ENCODE data around the gene PIGN. TPM values are rescaled to one million over a fixed set of nuclear protein-coding genes. Genes with fewer than 3 reads are reported as not detected.

Gene PIGN
- polyA plus RNA-seq, 2 donors, result 10.5 to 13.7 TPM

- H3K27me3 ChIP-seq (ENCODE audit: control insufficient read depth in 1 of 2, insufficient read depth in 2 of 2, low read length in 2 of 2), result no peaks in the 10 kb centered on the region
- H3K36me3 ChIP-seq (ENCODE audit: control insufficient read depth in 2 of 2, insufficient read depth in 2 of 2, low read length in 1 of 2), result no peaks in the 10 kb centered on the region
- H3K27ac ChIP-seq (ENCODE audit: low read depth in 2 of 2, low read length in 1 of 2), result no peak overlapping the region
- WGBS, 2 donors, result 79 to 90% methylated on average over 1 of the region's 1 CpG
- H3K4me3 ChIP-seq (ENCODE audit: low read depth in 1 of 2, low read length in 2 of 2), result no peak overlapping the region
- no peaks in the 10 kb centered on the region for H3K4me1 ChIP-seq (ENCODE audit: control insufficient read depth in 2 of 2, insufficient read depth in 2 of 2, low read length in 1 of 2)
- H3K9me3 ChIP-seq (ENCODE audit: control insufficient read depth in 2 of 2, insufficient read depth in 1 of 2, low read depth in 1 of 2, low read length in 1 of 2), result no peaks in the 10 kb centered on the region
These were observed 84.6 kb downstream of the PIGN start for GRCh38 chr18:62102221-62102620.

- Histone ChIP-seq H3K27me3 (ENCODE audit: control insufficient read depth in 1 of 2, insufficient read depth in 2 of 2, low read length in 2 of 2) (no peaks in the 10 kb centered on the region), H3K27ac (ENCODE audit: low read depth in 2 of 2, low read length in 1 of 2) (no peak overlapping the region), H3K9me3 (ENCODE audit: control insufficient read depth in 2 of 2, insufficient read depth in 1 of 2, low read depth in 1 of 2, low read length in 1 of 2) (no peaks in the 10 kb centered on the region), H3K36me3 (ENCODE audit: control insufficient read depth in 2 of 2, insufficient read depth in 2 of 2, low read length in 1 of 2) (no peaks in the 10 kb centered on the region), H3K4me3 (ENCODE audit: low read depth in 1 of 2, low read length in 2 of 2) (no peak overlapping the region), H3K4me1 (ENCODE audit: control insufficient read depth in 2 of 2, insufficient read depth in 2 of 2, low read length in 1 of 2) (no peaks in the 10 kb centered on the region)
- 73 to 75% methylated on average over 1 of the region's 1 CpG for WGBS, 2 donors
These were observed 85.5 kb downstream of the PIGN start for GRCh38 chr18:62101321-62101721.

- WGBS, 2 donors, result 95 to 96% methylated on average over 4 of the region's 4 CpGs
- H3K27me3 ChIP-seq (ENCODE audit: control insufficient read depth in 1 of 2, insufficient read depth in 2 of 2, low read length in 2 of 2), result no peaks in the 10 kb centered on the region
- no peaks in the 10 kb centered on the region for H3K4me1 ChIP-seq (ENCODE audit: control insufficient read depth in 2 of 2, insufficient read depth in 2 of 2, low read length in 1 of 2)
- no peak overlapping the region for H3K27ac ChIP-seq (ENCODE audit: low read depth in 2 of 2, low read length in 1 of 2)
- H3K36me3 ChIP-seq (ENCODE audit: control insufficient read depth in 2 of 2, insufficient read depth in 2 of 2, low read length in 1 of 2), result no peaks in the 10 kb centered on the region
- no peak overlapping the region for H3K4me3 ChIP-seq (ENCODE audit: low read depth in 1 of 2, low read length in 2 of 2)
- no peaks in the 10 kb centered on the region for H3K9me3 ChIP-seq (ENCODE audit: control insufficient read depth in 2 of 2, insufficient read depth in 1 of 2, low read depth in 1 of 2, low read length in 1 of 2)
These were observed 87.9 kb downstream of the PIGN start for GRCh38 chr18:62098960-62099359.

- no peaks in the 10 kb centered on the region for H3K36me3 ChIP-seq (ENCODE audit: control insufficient read depth in 2 of 2, insufficient read depth in 2 of 2, low read length in 1 of 2)
- no peak overlapping the region for H3K4me3 ChIP-seq (ENCODE audit: low read depth in 1 of 2, low read length in 2 of 2)
- H3K27ac ChIP-seq (ENCODE audit: low read depth in 2 of 2, low read length in 1 of 2), result no peak overlapping the region
- H3K9me3 ChIP-seq (ENCODE audit: control insufficient read depth in 2 of 2, insufficient read depth in 1 of 2, low read depth in 1 of 2, low read length in 1 of 2), result no peaks in the 10 kb centered on the region
- H3K27me3 ChIP-seq (ENCODE audit: control insufficient read depth in 1 of 2, insufficient read depth in 2 of 2, low read length in 2 of 2), result no peaks in the 10 kb centered on the region
- no peaks in the 10 kb centered on the region for H3K4me1 ChIP-seq (ENCODE audit: control insufficient read depth in 2 of 2, insufficient read depth in 2 of 2, low read length in 1 of 2)
- WGBS, 2 donors, result 91 to 96% methylated on average over 4 of the region's 4 CpGs
These were observed 89.2 kb downstream of the PIGN start for GRCh38 chr18:62097698-62098097.

GRCh38 chr18:62091487-62092120, 95.3 kb downstream of the PIGN start:
- 81 to 88% methylated on average over 5 of the region's 5 CpGs for WGBS, 2 donors
- no peaks in the 10 kb centered on the region for H3K4me1 ChIP-seq (ENCODE audit: control insufficient read depth in 2 of 2, insufficient read depth in 2 of 2, low read length in 1 of 2)
- H3K9me3 ChIP-seq (ENCODE audit: control insufficient read depth in 2 of 2, insufficient read depth in 1 of 2, low read depth in 1 of 2, low read length in 1 of 2), result no peaks in the 10 kb centered on the region
- H3K27ac ChIP-seq (ENCODE audit: low read depth in 2 of 2, low read length in 1 of 2), result no peak overlapping the region
- H3K36me3 ChIP-seq (ENCODE audit: control insufficient read depth in 2 of 2, insufficient read depth in 2 of 2, low read length in 1 of 2), result peaks cover 2 to 3% of the 10 kb centered on the region in 2 donors
- H3K27me3 ChIP-seq (ENCODE audit: control insufficient read depth in 1 of 2, insufficient read depth in 2 of 2, low read length in 2 of 2), result no peaks in the 10 kb centered on the region
- H3K4me3 ChIP-seq (ENCODE audit: low read depth in 1 of 2, low read length in 2 of 2), result no peak overlapping the region

- H3K4me3 ChIP-seq (ENCODE audit: low read depth in 1 of 2, low read length in 2 of 2), result no peak overlapping the region
- no peaks in the 10 kb centered on the region for H3K9me3 ChIP-seq (ENCODE audit: control insufficient read depth in 2 of 2, insufficient read depth in 1 of 2, low read depth in 1 of 2, low read length in 1 of 2)
- H3K4me1 ChIP-seq (ENCODE audit: control insufficient read depth in 2 of 2, insufficient read depth in 2 of 2, low read length in 1 of 2), result no peaks in the 10 kb centered on the region
- H3K36me3 ChIP-seq (ENCODE audit: control insufficient read depth in 2 of 2, insufficient read depth in 2 of 2, low read length in 1 of 2), result peaks cover 2 to 3% of the 10 kb centered on the region in 2 donors
- no peak overlapping the region for H3K27ac ChIP-seq (ENCODE audit: low read depth in 2 of 2, low read length in 1 of 2)
- H3K27me3 ChIP-seq (ENCODE audit: control insufficient read depth in 1 of 2, insufficient read depth in 2 of 2, low read length in 2 of 2), result no peaks in the 10 kb centered on the region
These were observed 97.7 kb downstream of the PIGN start for GRCh38 chr18:62089174-62089573.

DNA sequence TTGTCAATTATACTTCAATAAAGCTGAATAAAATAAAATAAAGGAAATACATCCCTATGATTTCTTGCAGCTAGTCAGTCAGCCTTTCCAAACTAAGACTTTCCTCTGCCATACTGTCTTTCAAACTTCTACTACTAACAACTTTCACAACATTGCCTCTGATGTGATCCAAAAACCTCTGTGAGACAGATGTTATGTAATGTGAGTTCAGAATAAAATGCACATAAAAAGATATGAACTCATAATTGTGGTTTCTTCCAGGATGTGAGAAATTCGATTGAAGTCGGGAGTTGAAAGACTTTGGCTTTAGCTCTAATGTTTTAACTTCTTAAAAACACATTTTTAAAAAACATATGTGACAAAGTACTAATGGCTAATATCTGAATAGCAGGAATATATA, 98.7 kb downstream of the PIGN start:
- WGBS, 2 donors, result 72 to 74% methylated on average over 2 of the region's 2 CpGs
- Histone ChIP-seq H3K9me3 (ENCODE audit: control insufficient read depth in 2 of 2, insufficient read depth in 1 of 2, low read depth in 1 of 2, low read length in 1 of 2) (no peaks in the 10 kb centered on the region), H3K36me3 (ENCODE audit: control insufficient read depth in 2 of 2, insufficient read depth in 2 of 2, low read length in 1 of 2) (peaks cover 2 to 3% of the 10 kb centered on the region in 2 donors), H3K27me3 (ENCODE audit: control insufficient read depth in 1 of 2, insufficient read depth in 2 of 2, low read length in 2 of 2) (no peaks in the 10 kb centered on the region), H3K4me3 (ENCODE audit: low read depth in 1 of 2, low read length in 2 of 2) (no peak overlapping the region), H3K27ac (ENCODE audit: low read depth in 2 of 2, low read length in 1 of 2) (no peak overlapping the region), H3K4me1 (ENCODE audit: control insufficient read depth in 2 of 2, insufficient read depth in 2 of 2, low read length in 1 of 2) (no peaks in the 10 kb centered on the region)

DNA sequence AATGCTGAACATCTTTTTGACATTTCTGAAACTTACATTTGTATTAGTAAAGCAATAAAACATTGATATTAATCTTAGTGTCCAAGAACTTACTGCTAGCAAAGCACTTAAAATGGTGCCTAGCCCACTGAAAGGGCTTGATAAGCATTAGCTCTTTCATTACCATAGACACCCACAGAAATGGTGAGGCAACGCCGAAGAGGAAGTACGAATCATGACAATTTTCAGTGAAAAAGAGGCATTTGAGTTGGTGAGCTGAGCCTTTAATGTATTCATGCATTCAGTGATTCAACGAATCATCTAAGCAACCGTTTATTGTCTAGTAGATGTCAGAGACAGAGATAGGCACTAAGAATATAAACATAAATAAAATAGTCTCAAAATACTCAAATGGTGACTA, 101.1 kb downstream of the PIGN start:
- Histone ChIP-seq H3K27ac (ENCODE audit: low read depth in 2 of 2, low read length in 1 of 2) (no peak overlapping the region), H3K4me1 (ENCODE audit: control insufficient read depth in 2 of 2, insufficient read depth in 2 of 2, low read length in 1 of 2) (no peaks in the 10 kb centered on the region), H3K36me3 (ENCODE audit: control insufficient read depth in 2 of 2, insufficient read depth in 2 of 2, low read length in 1 of 2) (peaks cover 2 to 3% of the 10 kb centered on the region in 2 donors), H3K27me3 (ENCODE audit: control insufficient read depth in 1 of 2, insufficient read depth in 2 of 2, low read length in 2 of 2) (no peaks in the 10 kb centered on the region), H3K4me3 (ENCODE audit: low read depth in 1 of 2, low read length in 2 of 2) (no peak overlapping the region), H3K9me3 (ENCODE audit: control insufficient read depth in 2 of 2, insufficient read depth in 1 of 2, low read depth in 1 of 2, low read length in 1 of 2) (no peaks in the 10 kb centered on the region)
- WGBS, 2 donors, result 93% methylated on average over 5 of the region's 5 CpGs

GRCh38 chr18:62081761-62082294, 105.0 kb downstream of the PIGN start:
- 87 to 98% methylated on average over 1 of the region's 1 CpG for whole genome bisulfite sequencing, 2 donors
- Histone ChIP-seq H3K9me3 (ENCODE audit: control insufficient read depth in 2 of 2, insufficient read depth in 1 of 2, low read depth in 1 of 2, low read length in 1 of 2) (no peaks in the 10 kb centered on the region), H3K4me3 (ENCODE audit: low read depth in 1 of 2, low read length in 2 of 2) (no peak overlapping the region), H3K4me1 (ENCODE audit: control insufficient read depth in 2 of 2, insufficient read depth in 2 of 2, low read length in 1 of 2) (no peaks in the 10 kb centered on the region), H3K27ac (ENCODE audit: low read depth in 2 of 2, low read length in 1 of 2) (no peak overlapping the region), H3K27me3 (ENCODE audit: control insufficient read depth in 1 of 2, insufficient read depth in 2 of 2, low read length in 2 of 2) (no peaks in the 10 kb centered on the region), H3K36me3 (ENCODE audit: control insufficient read depth in 2 of 2, insufficient read depth in 2 of 2, low read length in 1 of 2) (no peaks in the 10 kb centered on the region)

DNA sequence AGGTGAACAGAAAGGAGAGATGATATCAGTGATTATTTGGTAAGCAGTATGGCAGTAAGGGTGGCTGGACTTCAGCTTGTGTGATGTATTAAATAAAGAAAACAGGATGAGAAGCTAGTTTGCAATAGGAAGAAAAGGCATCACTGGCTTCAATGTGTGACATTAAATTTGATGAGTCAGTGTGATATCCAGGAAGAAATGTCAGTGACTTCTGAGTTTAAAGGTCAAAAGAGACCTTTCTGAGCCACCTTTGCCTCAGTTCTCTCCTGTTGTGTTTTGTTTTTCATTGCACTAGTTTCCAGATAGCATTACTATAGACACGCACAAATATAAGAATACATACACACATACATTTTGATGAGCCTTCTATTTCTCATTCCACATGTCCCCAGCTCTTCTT, 105.6 kb downstream of the PIGN start:
- Histone ChIP-seq H3K27me3 (ENCODE audit: control insufficient read depth in 1 of 2, insufficient read depth in 2 of 2, low read length in 2 of 2) (no peaks in the 10 kb centered on the region), H3K9me3 (ENCODE audit: control insufficient read depth in 2 of 2, insufficient read depth in 1 of 2, low read depth in 1 of 2, low read length in 1 of 2) (no peaks in the 10 kb centered on the region), H3K27ac (ENCODE audit: low read depth in 2 of 2, low read length in 1 of 2) (no peak overlapping the region), H3K36me3 (ENCODE audit: control insufficient read depth in 2 of 2, insufficient read depth in 2 of 2, low read length in 1 of 2) (no peaks in the 10 kb centered on the region), H3K4me1 (ENCODE audit: control insufficient read depth in 2 of 2, insufficient read depth in 2 of 2, low read length in 1 of 2) (no peaks in the 10 kb centered on the region), H3K4me3 (ENCODE audit: low read depth in 1 of 2, low read length in 2 of 2) (no peak overlapping the region)
- 91 to 98% methylated on average over 1 of the region's 1 CpG for WGBS, 2 donors

Measured in esophagus (tissue), 2 donors.